ENCODE results near the gene ZMYND19.
"Not testable (repeated sequence)": the region's sequence is repeated elsewhere in the genome, so short reads cannot be mapped to it uniquely, and the experiment has no call there.

Gene ZMYND19

GRCh38 chr9:137614631-137615386 lies 24.5 kb upstream of the ZMYND19 start:
- DNase-seq (ENCODE audit: low read depth in 2 of 2): no peak

- no peak for DNase-seq (ENCODE audit: low read depth in 2 of 2)
Measured at GRCh38 chr9:137613738-137614523, 23.6 kb upstream of the ZMYND19 start.

GRCh38 chr9:137613259-137613658 lies 22.9 kb upstream of the ZMYND19 start:
- no peak for DNase-seq (ENCODE audit: low read depth in 2 of 2)

- DNase-seq (ENCODE audit: low read depth in 2 of 2): no peak
Measured at GRCh38 chr9:137612741-137613142, 22.4 kb upstream of the ZMYND19 start.

- DNase-seq (ENCODE audit: low read depth in 2 of 2): no peak
Measured at GRCh38 chr9:137611623-137612609, 21.6 kb upstream of the ZMYND19 start.

- DNase-seq (ENCODE audit: low read depth in 2 of 2): no peak
Measured at GRCh38 chr9:137610944-137611343, 20.6 kb upstream of the ZMYND19 start.

- no peak for DNase-seq (ENCODE audit: low read depth in 2 of 2)
Measured at GRCh38 chr9:137607141-137607857, 17.0 kb upstream of the ZMYND19 start.

GRCh38 chr9:137606734-137607138 lies 16.4 kb upstream of the ZMYND19 start:
- DNase-seq (ENCODE audit: low read depth in 2 of 2): no peak

- DNase-seq (ENCODE audit: low read depth in 2 of 2): no peak
Measured at GRCh38 chr9:137606005-137606621, 15.8 kb upstream of the ZMYND19 start.

- peak; percentile 85 to 88 for DNase-seq (ENCODE audit: low read depth in 2 of 2)
Measured at GRCh38 chr9:137605121-137606004, 15.1 kb upstream of the ZMYND19 start, which contains the start of gene ARRDC1. Gene ARRDC1, plus strand, starts transcription at chr9:137605686. Its CDS starts 32 bp downstream, at chr9:137605718.

- DNase-seq (ENCODE audit: low read depth in 2 of 2): no peak
Measured at GRCh38 chr9:137604345-137605086, 14.2 kb upstream of the ZMYND19 start.

- DNase-seq (ENCODE audit: low read depth in 2 of 2): no peak
Measured at GRCh38 chr9:137603879-137604278, 13.6 kb upstream of the ZMYND19 start.

GRCh38 chr9:137602661-137603060 lies 12.3 kb upstream of the ZMYND19 start:
- no peak for DNase-seq (ENCODE audit: low read depth in 2 of 2)

GRCh38 chr9:137598943-137599342 lies 8.6 kb upstream of the ZMYND19 start:
- no peak for DNase-seq (ENCODE audit: low read depth in 2 of 2)

GRCh38 chr9:137596577-137596976 lies 6.3 kb upstream of the ZMYND19 start:
- DNase-seq (ENCODE audit: low read depth in 2 of 2): not testable (repeated sequence)

GRCh38 chr9:137593176-137593575 lies 2.9 kb upstream of the ZMYND19 start:
- no peak for DNase-seq (ENCODE audit: low read depth in 2 of 2)

- no peak for DNase-seq (ENCODE audit: low read depth in 2 of 2)
Measured at GRCh38 chr9:137592767-137593166, 2.5 kb upstream of the ZMYND19 start.

GRCh38 chr9:137590123-137590468 lies 216 bp downstream of the ZMYND19 start:
- DNase-seq (ENCODE audit: low read depth in 2 of 2): no peak

All from stimulated activated CD4-positive, alpha-beta T cell treated with anti-CD3 and anti-CD28 coated beads, Interleukin-12 subunit alpha, Interleukin-12 subunit beta, amount 100 ng/mL, for 24 hours (primary cell).